GM08714 (cell line): ENCODE results near the gene ASPHD2.

Experiments
- H3K4me3 ChIP-seq: fragments of 200-500 bp; sonication (Bioruptor generic); 2 replicates; pipeline ENCODE4 v1.5.1; 2014; ENCODE audit warnings: mild to moderate bottlenecking, low read length, inconsistent platforms
- ZNF274 ChIP-seq: IDR thresholded peaks from 2 replicates; pipeline ENCODE4 v1.6.1; 2012; ENCODE audit warnings: mild to moderate bottlenecking, low read depth, low read length

The ASPHD2 gene

GRCh38 chr22:26447584-26448329 lies 18.7 kb downstream of the ASPHD2 start:
- TF ChIP-seq ZNF274 = no peak
- H3K4me3 ChIP-seq = no peak overlapping the region

GRCh38 chr22:26448334-26448733 lies 19.3 kb downstream of the ASPHD2 start:
- H3K4me3 ChIP-seq = no peak overlapping the region
- no peak for TF ChIP-seq ZNF274

GRCh38 chr22:26448941-26449340 lies 19.9 kb downstream of the ASPHD2 start:
- no peak for TF ChIP-seq ZNF274
- no peak overlapping the region for H3K4me3 ChIP-seq

GRCh38 chr22:26450453-26451185 lies 21.6 kb downstream of the ASPHD2 start:
- H3K4me3 ChIP-seq = no peak overlapping the region

GRCh38 chr22:26452236-26453016 lies 23.4 kb downstream of the ASPHD2 start:
- no peak overlapping the region for H3K4me3 ChIP-seq
- no peak for TF ChIP-seq ZNF274

More at GRCh38 chr22:26450453-26451185, 21.6 kb downstream of the ASPHD2 start:
- TF ChIP-seq ZNF274 = no peak

- no peak overlapping the region for H3K4me3 ChIP-seq
- no peak for TF ChIP-seq ZNF274
Measured at GRCh38 chr22:26453216-26453615, 24.2 kb downstream of the ASPHD2 start.

GRCh38 chr22:26453812-26454500 lies 24.9 kb downstream of the ASPHD2 start:
- TF ChIP-seq ZNF274 = no peak
- no peak overlapping the region for H3K4me3 ChIP-seq

- H3K4me3 ChIP-seq = no peak overlapping the region
- TF ChIP-seq ZNF274 = no peak
Measured at GRCh38 chr22:26457661-26458272, 28.7 kb downstream of the ASPHD2 start.

GRCh38 chr22:26460202-26460601 lies 31.1 kb downstream of the ASPHD2 start:
- no peak overlapping the region for H3K4me3 ChIP-seq
- no peak for TF ChIP-seq ZNF274

- TF ChIP-seq ZNF274 = no peak
- no peak overlapping the region for H3K4me3 ChIP-seq
Measured at GRCh38 chr22:26461188-26461810, 32.2 kb downstream of the ASPHD2 start.

- no peak overlapping the region for H3K4me3 ChIP-seq
- TF ChIP-seq ZNF274 = no peak
Measured at GRCh38 chr22:26462051-26462450, 33.0 kb downstream of the ASPHD2 start.

GRCh38 chr22:26462641-26463040 lies 33.6 kb downstream of the ASPHD2 start:
- H3K4me3 ChIP-seq = no peak overlapping the region
- TF ChIP-seq ZNF274 = no peak

- no peak for TF ChIP-seq ZNF274
- no peak overlapping the region for H3K4me3 ChIP-seq
Measured at GRCh38 chr22:26463101-26463661, 34.1 kb downstream of the ASPHD2 start.
